Loucy (cell line): ENCODE data around the gene PTPRQ.

Experiments
- H2AFZ ChIP-seq: fragments of 200-600 bp; sonication (generic); 2 replicates; pipeline ENCODE4 v1.6.0; 2016; ENCODE audit warnings: antibody characterized with exemption, mild to moderate bottlenecking, low read length, moderate library complexity
- H3F3A ChIP-seq: fragments of 200-600 bp; 2 replicates; pipeline ENCODE4 v1.6.0; 2016; ENCODE audit warnings: antibody characterized with exemption, low read depth, mild to moderate bottlenecking
- H3K27me3 ChIP-seq: fragments of 200-600 bp; sonication (generic); 2 replicates; pipeline ENCODE4 v1.6.1; 2014; ENCODE audit warnings: low read length, mild to moderate bottlenecking; ENCODE audit not compliant: insufficient read depth, poor library complexity, severe bottlenecking
- H3K36me3 ChIP-seq: fragments of 200-600 bp; sonication (generic); 2 replicates; pipeline ENCODE4 v1.6.1; 2016; ENCODE audit warnings: low read length; ENCODE audit not compliant: insufficient read depth
- H3K4me1 ChIP-seq: fragments of 200-600 bp; sonication (generic); 2 replicates; pipeline ENCODE4 v1.5.1; 2014; ENCODE audit warnings: low read length, mild to moderate bottlenecking; ENCODE audit not compliant: insufficient read depth, poor library complexity, severe bottlenecking
- H3K4me2 ChIP-seq: fragments of 200-600 bp; sonication (generic); 2 replicates; pipeline ENCODE4 v1.6.0; 2014; ENCODE audit warnings: antibody characterized with exemption, low read length, low read depth, mild to moderate bottlenecking; ENCODE audit not compliant: poor library complexity, severe bottlenecking
- H3K4me3 ChIP-seq: fragments of 200-600 bp; sonication (generic); 2 replicates; pipeline ENCODE4 v1.5.1; 2014; ENCODE audit warnings: low read length, mild to moderate bottlenecking, mixed read lengths; ENCODE audit not compliant: poor library complexity, severe bottlenecking
- H3K79me2 ChIP-seq: fragments of 200-600 bp; sonication (generic); 2 replicates; pipeline ENCODE4 v1.6.1; 2014; ENCODE audit warnings: low read length; ENCODE audit not compliant: insufficient read depth
- H3K9ac ChIP-seq: fragments of 200-600 bp; sonication (generic); 2 replicates; pipeline ENCODE4 v1.6.0; 2014; ENCODE audit warnings: mild to moderate bottlenecking, low read depth, low read length, moderate library complexity; ENCODE audit not compliant: poor library complexity, severe bottlenecking
- H3K9me2 ChIP-seq: fragments of 200-600 bp; sonication (generic); replicated peaks from 2 replicates; pipeline ENCODE4 v1.6.1; 2016; ENCODE audit warnings: low read depth, low read length, mixed read lengths
- H3K9me3 ChIP-seq: fragments of 200-600 bp; sonication (generic); 2 replicates; pipeline ENCODE4 v1.6.1; 2014; ENCODE audit warnings: mild to moderate bottlenecking, antibody characterized with exemption, low read length, low read depth; ENCODE audit not compliant: insufficient read depth
- H4K20me1 ChIP-seq: fragments of 200-600 bp; sonication (generic); 2 replicates; pipeline ENCODE4 v1.6.0; 2014; ENCODE audit warnings: antibody characterized with exemption, low read length, mild to moderate bottlenecking; ENCODE audit not compliant: insufficient read depth, poor library complexity, severe bottlenecking
- CTCF ChIP-seq: fragments of 200-600 bp; sonication (generic); conservative IDR thresholded peaks from 2 replicates; pipeline ENCODE4 v1.5.1; 2014; ENCODE audit warnings: mild to moderate bottlenecking, antibody characterized with exemption, low read length
- EZH2phosphoT487 ChIP-seq: fragments of 200-600 bp; IDR thresholded peaks from 2 replicates; pipeline ENCODE4 v1.6.1; 2018; ENCODE audit warnings: antibody characterized with exemption, mild to moderate bottlenecking, moderate library complexity, borderline replicate concordance

The PTPRQ gene

GRCh38 chr12:80707126-80707829 is 263.2 kb downstream of the PTPRQ start, which contains the start of gene MYF6:
TSS of gene MYF6 (plus strand) at chr12:80707634. CDS start at chr12:80707720, 86 bp downstream.
- Histone ChIP-seq H3K4me2 (no peak within 1 kb of the TSS), H3K4me1 (no peaks in the 10 kb centered on the region), H3K27me3 (no peaks in the 10 kb centered on the region), H3K4me3 (no peak within 1 kb of the TSS), H4K20me1 (no peaks in the 10 kb centered on the region), H3K9ac (no peak within 1 kb of the TSS), H2AFZ (no peak within 1 kb of the TSS), H3K36me3 (no peaks in the 10 kb centered on the region), H3K9me3 (no peaks in the 10 kb centered on the region; the same call in 1 of the 2 replicates), H3F3A (no peaks in the 10 kb centered on the region), H3K9me2 (no peaks in the 10 kb centered on the region), H3K79me2 (no peaks in the 10 kb centered on the region)
- TF ChIP-seq CTCF (no peak), EZH2phosphoT487 (no peak)

GRCh38 chr12:80707830-80708258 is 263.8 kb downstream of the PTPRQ start:
- Histone ChIP-seq H3K36me3 (no peaks in the 10 kb centered on the region), H3K4me2 (no peak overlapping the region), H4K20me1 (no peaks in the 10 kb centered on the region), H2AFZ (no peak overlapping the region), H3K4me1 (no peaks in the 10 kb centered on the region), H3K9ac (no peak overlapping the region), H3K27me3 (no peaks in the 10 kb centered on the region), H3K9me3 (no peaks in the 10 kb centered on the region; the same call in 1 of the 2 replicates), H3K79me2 (no peaks in the 10 kb centered on the region), H3F3A (no peaks in the 10 kb centered on the region), H3K9me2 (no peaks in the 10 kb centered on the region), H3K4me3 (no peak overlapping the region)
- no peak for TF ChIP-seq EZH2phosphoT487
- no peak for TF ChIP-seq CTCF

GRCh38 chr12:80708259-80708974 is 264.4 kb downstream of the PTPRQ start:
- Histone ChIP-seq H3K4me2 (no peak overlapping the region), H3K27me3 (no peaks in the 10 kb centered on the region)
- TF ChIP-seq CTCF (no peak), EZH2phosphoT487 (no peak)

More at GRCh38 chr12:80708259-80708974, 264.4 kb downstream of the PTPRQ start:
- H3K9me2 ChIP-seq = no peaks in the 10 kb centered on the region
- no peak overlapping the region for H3K9ac ChIP-seq
- no peaks in the 10 kb centered on the region; the same call in 1 of the 2 replicates for H3K9me3 ChIP-seq
- H2AFZ ChIP-seq = no peak overlapping the region
- H3K36me3 ChIP-seq = no peaks in the 10 kb centered on the region
- no peaks in the 10 kb centered on the region for H3F3A ChIP-seq
- no peaks in the 10 kb centered on the region for H3K79me2 ChIP-seq
- H3K4me3 ChIP-seq = no peak overlapping the region
- H3K4me1 ChIP-seq = no peaks in the 10 kb centered on the region
- H4K20me1 ChIP-seq = no peaks in the 10 kb centered on the region
